Measurements from ENCODE around the gene NCOA1.

Gene NCOA1

GRCh38 chr2:24490690-24491541, at the start of gene NCOA1:
TSS of gene NCOA1 (plus strand) at chr2:24491254. CDS start at chr2:24658678, 167,424 bp downstream.
- DNase-seq (ENCODE audit: extremely low spot score), result peak; percentile 92
- TF ChIP-seq, protein P1, sequence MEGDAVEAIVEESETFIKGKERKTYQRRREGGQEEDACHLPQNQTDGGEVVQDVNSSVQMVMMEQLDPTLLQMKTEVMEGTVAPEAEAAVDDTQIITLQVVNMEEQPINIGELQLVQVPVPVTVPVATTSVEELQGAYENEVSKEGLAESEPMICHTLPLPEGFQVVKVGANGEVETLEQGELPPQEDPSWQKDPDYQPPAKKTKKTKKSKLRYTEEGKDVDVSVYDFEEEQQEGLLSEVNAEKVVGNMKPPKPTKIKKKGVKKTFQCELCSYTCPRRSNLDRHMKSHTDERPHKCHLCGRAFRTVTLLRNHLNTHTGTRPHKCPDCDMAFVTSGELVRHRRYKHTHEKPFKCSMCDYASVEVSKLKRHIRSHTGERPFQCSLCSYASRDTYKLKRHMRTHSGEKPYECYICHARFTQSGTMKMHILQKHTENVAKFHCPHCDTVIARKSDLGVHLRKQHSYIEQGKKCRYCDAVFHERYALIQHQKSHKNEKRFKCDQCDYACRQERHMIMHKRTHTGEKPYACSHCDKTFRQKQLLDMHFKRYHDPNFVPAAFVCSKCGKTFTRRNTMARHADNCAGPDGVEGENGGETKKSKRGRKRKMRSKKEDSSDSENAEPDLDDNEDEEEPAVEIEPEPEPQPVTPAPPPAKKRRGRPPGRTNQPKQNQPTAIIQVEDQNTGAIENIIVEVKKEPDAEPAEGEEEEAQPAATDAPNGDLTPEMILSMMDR (IDR thresholded peaks at IDR 0.05; ENCODE audit: control extremely low read depth, extremely low read depth, low read depth, missing control alignments), result peak; percentile 18
- POLR2A ChIA-PET, result no interaction called here
- CTCF ChIA-PET, result interaction anchor here (1.0 to 1.4 kb wide), 2 partner anchors 80 to 302 kb away, joined by 3 read pairs; partner anchors contain the start of genes CENPO and PTRHD1

GRCh38 chr2:24448797-24449196, 42.3 kb upstream of the NCOA1 start:
- no peak for DNase-seq (ENCODE audit: extremely low spot score)
- CTCF ChIA-PET, result interaction anchor here (1.7 kb wide), 1 partner anchor 27 kb away, joined by 3 read pairs; no protein-coding TSS in a partner anchor
- POLR2A ChIA-PET, result no interaction called here
- TF ChIP-seq, protein P1 (IDR thresholded peaks at IDR 0.05; ENCODE audit: control extremely low read depth, extremely low read depth, low read depth, missing control alignments), result no peak

DNA sequence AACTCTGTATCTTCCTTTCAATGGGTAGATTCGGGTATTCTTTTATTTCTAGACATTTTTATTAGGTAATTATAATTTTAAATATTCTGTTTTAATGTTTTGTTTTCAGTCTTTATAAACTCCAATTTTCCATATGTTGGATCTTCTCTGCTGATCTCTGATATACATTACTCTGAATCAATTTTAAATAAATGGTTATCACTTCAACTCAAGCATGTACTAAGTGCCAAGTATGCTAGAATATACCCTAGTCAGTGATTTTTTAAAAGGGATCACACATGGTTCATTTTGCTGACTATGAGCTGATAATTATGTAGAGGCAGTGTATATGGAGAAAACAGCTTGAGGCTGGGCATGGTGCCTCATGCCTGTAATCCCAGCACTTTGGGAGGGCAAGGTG, 41.7 kb upstream of the NCOA1 start:
- CTCF ChIA-PET, result interaction anchor here (1.1 to 1.3 kb wide), 2 partner anchors 27 to 39 kb away, joined by 4 read pairs; no protein-coding TSS in a partner anchor
- POLR2A ChIA-PET, result no interaction called here

GRCh38 chr2:24451805-24452501, 39.1 kb upstream of the NCOA1 start:
- TF ChIP-seq, protein P1 (IDR thresholded peaks at IDR 0.05; ENCODE audit: control extremely low read depth, extremely low read depth, low read depth, missing control alignments), result no peak
- CTCF ChIA-PET, result interaction anchor here (1.0 to 3.0 kb wide), 2 partner anchors 11 to 16 kb away, joined by 3 to 7 read pairs; no protein-coding TSS in a partner anchor
- DNase-seq (ENCODE audit: extremely low spot score), result no peak
- POLR2A ChIA-PET, result no interaction called here

More for the DNA sequence above, 41.7 kb upstream of the NCOA1 start:
- TF ChIP-seq, protein P1 (IDR thresholded peaks at IDR 0.05; ENCODE audit: control extremely low read depth, extremely low read depth, low read depth, missing control alignments), result no peak
- no peak for DNase-seq (ENCODE audit: extremely low spot score)

GRCh38 chr2:24452502-24452885, 38.6 kb upstream of the NCOA1 start:
- DNase-seq (ENCODE audit: extremely low spot score), result no peak
- ChIA-PET POLR2A (no interaction called here), CTCF (interaction anchor here (3.0 kb wide), 1 partner anchor 10 kb away, joined by 7 read pairs; no protein-coding TSS in a partner anchor)
- TF ChIP-seq, protein P1 (IDR thresholded peaks at IDR 0.05; ENCODE audit: control extremely low read depth, extremely low read depth, low read depth, missing control alignments), result no peak

- ChIA-PET CTCF (interaction anchor here (0.9 to 3.0 kb wide), 2 partner anchors 9 to 32 kb away, joined by 3 to 7 read pairs; no protein-coding TSS in a partner anchor), POLR2A (no interaction called here)
- TF ChIP-seq, protein P1 (IDR thresholded peaks at IDR 0.05; ENCODE audit: control extremely low read depth, extremely low read depth, low read depth, missing control alignments), result no peak
- DNase-seq (ENCODE audit: extremely low spot score), result no peak
Observed at GRCh38 chr2:24453379-24454073, 37.5 kb upstream of the NCOA1 start.

All from GM10248 (cell line).